Peyer's patch (tissue), 4 donors: ENCODE results near the gene EGR4.

Source experiments
- CTCF ChIP-seq, 6 experiments: fragments of 450-650 bp in 4 of 6; fragments of 200-600 bp in 2 of 6; sonication (generic) in 1 of 6; IDR thresholded peaks; one replicate each; pipeline ENCODE4 v1.5.1; 2017 to 2019; ENCODE audit warnings: antibody characterized with exemption in 6 of 6, mild to moderate bottlenecking in 3 of 6, moderate library complexity in 1 of 6
- POLR2A ChIP-seq, 2 donors: fragments of 450-650 bp; IDR thresholded peaks; one replicate each; pipeline ENCODE4 v1.5.1; 2017; ENCODE audit warnings: antibody characterized with exemption in 2 of 2, mild to moderate bottlenecking in 2 of 2, moderate library complexity in 2 of 2

GRCh38 chr2:73293534-73294171, at the start of gene EGR4:
- peak in 1 of 6 experiments; percentile 10 for TF ChIP-seq CTCF (IDR thresholded peaks at IDR 0.05)
- TF ChIP-seq POLR2A (IDR thresholded peaks at IDR 0.05) = no peak
